HepG2 (cell line): Measurements from ENCODE around the gene TLN1. TPM values are rescaled to one million over a fixed set of nuclear protein-coding genes. Genes with fewer than 3 reads are reported as not detected.

Experiments used
- ATAC-seq: fragments of 200-7000 bp; cut with Tn5 transposase; 3 replicates; pipeline ENCODE4 v1.9.1; 2020; ENCODE audit warnings: mild to moderate bottlenecking, moderate library complexity
- BruUV-seq: library from RNA; stranded (reverse); fragments of 400-500 nt; replicated peaks from 2 replicates; lab custom pipeline; 2021; lab: Mats Ljungman, UMichigan
- CTCF ChIA-PET: fragments of 300-600 bp; formaldehyde crosslinking; extraction: SDS; loops from one replicate; lab custom pipeline; 2021; ENCODE audit warnings: low total read pairs, inconsistent platforms, low intra/inter-chr PET ratio; lab: Yijun Ruan, JAX
- POLR2A ChIA-PET: fragments of 350-600 bp; sonication (Branson Sonifier 250); formaldehyde crosslinking; loops from one replicate; lab custom pipeline; 2020; ENCODE audit warnings: antibody characterized with exemption, inconsistent platforms; lab: Yijun Ruan, JAX
- DNase-seq: peaks from one replicate; pipeline ENCODE4 v3.0.0-alpha.2; 2015; ENCODE audit warnings: low spot score
- FAIRE-seq: peaks from 3 replicates; lab custom pipeline; 2011; peaks lifted over from hg19 to GRCh38; lab: Jason Lieb, UNC
- H2AFZ ChIP-seq: one replicate; pipeline ENCODE4 v1.6.1; 2011; ENCODE audit warnings: low read length, inconsistent platforms
- H3K27ac ChIP-seq: fragments of 300-600 bp; 3 replicates; pipeline ENCODE4 v1.8.0; 2011; ENCODE audit warnings: mixed run types, mild to moderate bottlenecking, mixed read lengths, low read length, inconsistent platforms; ENCODE audit not compliant: insufficient read depth; ENCODE audit errors: extremely low read length
- H3K27me3 ChIP-seq, 2 experiments: fragments of 200-600 bp in 1 of 2; 2 replicates in 1 of 2; 3 replicates in 1 of 2; pipeline versions ENCODE4 v1.6.0 to v1.8.0; 2011; ENCODE audit warnings: low read length in 2 of 2, mild to moderate bottlenecking in 2 of 2, moderate library complexity in 2 of 2, inconsistent platforms in 1 of 2; ENCODE audit not compliant: insufficient read depth in 2 of 2, control insufficient read depth in 1 of 2
- H3K36me3 ChIP-seq, 2 experiments: fragments of 200-600 bp in 1 of 2; replicated peaks in 1 of 2; 2 replicates in 1 of 2; 3 replicates in 1 of 2; pipeline versions ENCODE4 v1.5.1 to v1.8.0; 2011; ENCODE audit warnings: low read length in 2 of 2, inconsistent platforms in 1 of 2; ENCODE audit not compliant: insufficient read depth in 2 of 2, control insufficient read depth in 1 of 2
- H3K4me1 ChIP-seq: 2 replicates; pipeline ENCODE4 v1.5.1; 2012; ENCODE audit warnings: low read length, inconsistent platforms; ENCODE audit not compliant: insufficient read depth
- H3K4me2 ChIP-seq: 2 replicates; pipeline ENCODE4 v1.6.0; 2011; ENCODE audit warnings: low read depth, low read length, inconsistent platforms
- H3K4me3 ChIP-seq, 3 experiments: fragments of 200-600 bp in 1 of 3; sonication (generic), shearing (Covaris generic) in 1 of 3; replicated peaks in 1 of 3; 2 replicates each; pipeline ENCODE4 v1.5.1; 2011 to 2016; ENCODE audit warnings: low read length in 3 of 3, inconsistent platforms in 2 of 3, low read depth in 2 of 3, mild to moderate bottlenecking in 2 of 3, control low read depth in 1 of 3, mixed read lengths in 1 of 3; ENCODE audit not compliant: insufficient read depth in 1 of 3
- H3K79me2 ChIP-seq: one replicate; pipeline ENCODE4 v1.6.1; 2011; ENCODE audit warnings: low read length, inconsistent platforms; ENCODE audit not compliant: insufficient read depth
- H3K9ac ChIP-seq: 2 replicates; pipeline ENCODE4 v1.6.0; 2011; ENCODE audit warnings: mild to moderate bottlenecking, low read depth, low read length, inconsistent platforms; ENCODE audit not compliant: insufficient read depth
- H3K9me3 ChIP-seq: 2 replicates; pipeline ENCODE4 v1.5.1; 2012; ENCODE audit warnings: mild to moderate bottlenecking, low read length
- H4K20me1 ChIP-seq: 2 replicates; pipeline ENCODE4 v1.6.0; 2011; ENCODE audit warnings: inconsistent platforms, mild to moderate bottlenecking, low read length, moderate library complexity; ENCODE audit not compliant: insufficient read depth
- CEBPB ChIP-seq: IDR thresholded peaks from 2 replicates; pipeline ENCODE4 v1.6.1; 2011; ENCODE audit warnings: low read depth, low read length, improper control_type of control experiment, borderline replicate concordance
- NPAS2 ChIP-seq: sonication (generic); formaldehyde crosslinking; IDR thresholded peaks from 2 replicates; pipeline ENCODE4 v1.8.0; 2022; ENCODE audit warnings: mild to moderate bottlenecking, missing genetic modification reagents, borderline replicate concordance
- RFX5 ChIP-seq: IDR thresholded peaks from 2 replicates; pipeline ENCODE4 v1.6.1; 2011; ENCODE audit warnings: low read depth, low read length, improper control_type of control experiment
- RFXANK ChIP-seq: IDR thresholded peaks from 2 replicates; pipeline ENCODE4 v1.6.1; 2016
- RFXAP ChIP-seq: sonication (generic); formaldehyde crosslinking; IDR thresholded peaks from 2 replicates; pipeline ENCODE4 v1.4.0; 2020; ENCODE audit warnings: missing genetic modification reagents, borderline replicate concordance
- SMYD3 ChIP-seq: sonication (generic); formaldehyde crosslinking; IDR thresholded peaks from 2 replicates; pipeline ENCODE4 v1.8.1; 2023; ENCODE audit warnings: mild to moderate bottlenecking, missing genetic modification reagents
- ZMAT3 ChIP-seq: sonication (generic); formaldehyde crosslinking; conservative IDR thresholded peaks from 2 replicates; pipeline ENCODE4 v1.7.0; 2021; ENCODE audit warnings: missing genetic modification reagents
- ZNF10 ChIP-seq: sonication (generic); formaldehyde crosslinking; IDR thresholded peaks from 2 replicates; pipeline ENCODE4 v1.4.0; 2020; ENCODE audit warnings: mild to moderate bottlenecking, low read depth, missing genetic modification reagents, borderline replicate concordance
- WGBS: methylation state at CpG from one replicate; pipeline ENCODE4 v1.1.6; 2017; ENCODE audit warnings: low lambda C conversion rate; 5-methylcytosine and 5-hydroxymethylcytosine counted together
- in situ Hi-C: cut with HindIII; loops from 2 replicates; pipeline ENCODE4 v1.10.0; 2017; ENCODE audit warnings: low pct_unique_long_range_greater_than_20kb; ENCODE audit not compliant: extremely low pct_ligation_motif_present
- intact Hi-C: fragments of 100-400 bp; cut with micrococcal nuclease; formaldehyde crosslinking; loops from one replicate; pipeline ENCODE4 v1.10.0; 2022; ENCODE audit not compliant: unreplicated experiment
- polyA plus RNA-seq, 8 experiments: library from polyadenylated mRNA; depleted of rRNA in 3 of 8; stranded (reverse) in 7 of 8; unstranded in 1 of 8; fragments of >200 nt; fragmentation: Illumina TruSeq in 4 of 8; extraction: Trizol in 4 of 8; gene quantifications; 2 replicates each; pipeline versions ENCODE4 v1.2.1 to v1.2.3, GENCODE V29; 2011 to 2016; ENCODE audit warnings: low read depth in 4 of 8, missing spikeins in 1 of 8, mixed read lengths in 1 of 8; ENCODE audit not compliant: insufficient read depth in 1 of 8
- total RNA-seq, 5 experiments: library from RNA; depleted of rRNA; stranded (reverse); fragments of >200 nt; fragmentation: Illumina TruSeq; extraction: Trizol; gene quantifications; 2 replicates each; pipeline ENCODE4 v1.2.3, GENCODE V29; 2016; ENCODE audit warnings: low read depth in 1 of 5
- TF ChIP-seq, protein P1 (sequence below): sonication (generic); formaldehyde crosslinking; IDR thresholded peaks from 2 replicates; pipeline ENCODE4 v1.5.1; 2020; ENCODE audit warnings: mild to moderate bottlenecking, moderate library complexity, missing genetic modification reagents
- TF ChIP-seq, protein P2 (sequence below): sonication (generic); formaldehyde crosslinking; IDR thresholded peaks from 2 replicates; pipeline ENCODE4 v1.5.1; 2020; ENCODE audit warnings: mild to moderate bottlenecking, missing genetic modification reagents, moderate library complexity

Gene TLN1
- total and polyA plus RNA-seq, 2 of the 13 experiments (the other 11 are each of a cell fraction or from before 2014, with no cell fraction given): 35.2 to 51.8 TPM

- TF ChIP-seq, protein P1, sequence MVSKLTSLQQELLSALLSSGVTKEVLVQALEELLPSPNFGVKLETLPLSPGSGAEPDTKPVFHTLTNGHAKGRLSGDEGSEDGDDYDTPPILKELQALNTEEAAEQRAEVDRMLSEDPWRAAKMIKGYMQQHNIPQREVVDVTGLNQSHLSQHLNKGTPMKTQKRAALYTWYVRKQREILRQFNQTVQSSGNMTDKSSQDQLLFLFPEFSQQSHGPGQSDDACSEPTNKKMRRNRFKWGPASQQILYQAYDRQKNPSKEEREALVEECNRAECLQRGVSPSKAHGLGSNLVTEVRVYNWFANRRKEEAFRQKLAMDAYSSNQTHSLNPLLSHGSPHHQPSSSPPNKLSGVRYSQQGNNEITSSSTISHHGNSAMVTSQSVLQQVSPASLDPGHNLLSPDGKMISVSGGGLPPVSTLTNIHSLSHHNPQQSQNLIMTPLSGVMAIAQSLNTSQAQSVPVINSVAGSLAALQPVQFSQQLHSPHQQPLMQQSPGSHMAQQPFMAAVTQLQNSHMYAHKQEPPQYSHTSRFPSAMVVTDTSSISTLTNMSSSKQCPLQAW (CRISPR knock-in tag): 0 out of 2 replicates have a peak, but pooled peaks have one; percentile 35
These were observed 4.3 kb downstream of the TLN1 start (continued) for GRCh38 chr9:35727676-35728040.

GRCh38 chr9:35726931-35727330 lies 5.1 kb downstream of the TLN1 start:
- ChIA-PET CTCF (no interaction called here), POLR2A (interaction anchor here (1.1 to 3.5 kb wide), 11 partner anchors 9 to 88 kb away, joined by 3 to 44 read pairs (median 9); partner anchors contain the start of genes ARHGEF39, CCDC107, GBA2 and HINT2)
- peaks cover 19 to 42% of the 10 kb centered on the region in 2 experiments for H3K36me3 ChIP-seq
- H3K9ac ChIP-seq: no peak overlapping the region
- intact Hi-C loops (no loop called here), in situ Hi-C loops (loop anchor here (5.0 kb wide), 1 partner anchor 60 kb away; the partner anchor contains the start of gene ARHGEF39)
- BruUV-seq: no TSS peak
- TF ChIP-seq SMYD3 (CRISPR knock-in tag) (no peak), RFXANK (CRISPR knock-in tag) (peak; percentile 98), ZNF10 (CRISPR knock-in tag) (no peak), RFXAP (CRISPR knock-in tag) (peak; percentile 97), ZMAT3 (CRISPR knock-in tag) (no peak), RFX5 (peak; percentile 98), NPAS2 (no peak), CEBPB (no peak)
- TF ChIP-seq, protein P2, sequence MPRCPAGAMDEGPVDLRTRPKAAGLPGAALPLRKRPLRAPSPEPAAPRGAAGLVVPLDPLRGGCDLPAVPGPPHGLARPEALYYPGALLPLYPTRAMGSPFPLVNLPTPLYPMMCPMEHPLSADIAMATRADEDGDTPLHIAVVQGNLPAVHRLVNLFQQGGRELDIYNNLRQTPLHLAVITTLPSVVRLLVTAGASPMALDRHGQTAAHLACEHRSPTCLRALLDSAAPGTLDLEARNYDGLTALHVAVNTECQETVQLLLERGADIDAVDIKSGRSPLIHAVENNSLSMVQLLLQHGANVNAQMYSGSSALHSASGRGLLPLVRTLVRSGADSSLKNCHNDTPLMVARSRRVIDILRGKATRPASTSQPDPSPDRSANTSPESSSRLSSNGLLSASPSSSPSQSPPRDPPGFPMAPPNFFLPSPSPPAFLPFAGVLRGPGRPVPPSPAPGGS (CRISPR knock-in tag): no peak
- no peak overlapping the region for H2AFZ ChIP-seq
- no peaks in the 10 kb centered on the region for H3K9me3 ChIP-seq
- FAIRE-seq (no peak), ATAC-seq (0 out of 3 replicates have a peak, but pooled peaks have one; percentile 5), DNase-seq (peak; percentile 35)
- H3K4me3 ChIP-seq: no peak overlapping the region
- H3K27me3 ChIP-seq: no peaks in the 10 kb centered on the region; a peak in 1 of 5 replicates
- 96% methylated on average over 3 of the region's 3 CpGs for WGBS
- H3K27ac ChIP-seq: peak overlapping the region; percentile 77
- H4K20me1 ChIP-seq: peaks cover 30% of the 10 kb centered on the region
- 0 out of 2 replicates have a peak overlapping the region, but pooled peaks have one; percentile 98 for H3K4me2 ChIP-seq
- peaks cover 52% of the 10 kb centered on the region for H3K4me1 ChIP-seq
- H3K79me2 ChIP-seq: peaks cover 53% of the 10 kb centered on the region
